GM21717 (cell line): ENCODE results near the gene EGLN2.
"Not testable (repeated sequence)": the region's sequence is repeated elsewhere in the genome, so short reads cannot be mapped to it uniquely, and the experiment has no call there.

Experiments used
- ATAC-seq: cut with Tn5 transposase; IDR thresholded peaks from one replicate; pipeline ENCODE4 v1.9.1; 2021; ENCODE audit warnings: mild to moderate bottlenecking, moderate library complexity; ENCODE audit not compliant: unreplicated experiment

Gene EGLN2

DNA sequence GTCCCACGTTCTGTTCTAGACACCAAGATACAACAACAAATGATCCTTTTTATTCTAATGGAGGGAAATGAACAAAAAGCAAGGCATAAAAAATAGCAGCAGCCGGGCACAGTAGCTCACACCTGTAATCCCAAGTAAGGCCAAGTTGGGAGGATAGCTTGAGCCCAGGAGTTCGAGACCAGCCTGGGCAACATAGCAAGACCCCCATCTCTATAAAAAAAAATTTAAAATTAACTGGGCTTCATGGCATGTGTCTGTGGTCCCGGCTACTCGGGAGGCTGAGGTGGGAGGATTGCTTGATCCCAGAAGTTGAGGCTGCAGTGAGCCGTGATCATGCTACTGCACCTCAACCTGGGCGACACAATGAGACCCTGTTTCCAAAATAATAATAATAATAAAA, 22.6 kb upstream of the EGLN2 start:
- ATAC-seq = no peak

DNA sequence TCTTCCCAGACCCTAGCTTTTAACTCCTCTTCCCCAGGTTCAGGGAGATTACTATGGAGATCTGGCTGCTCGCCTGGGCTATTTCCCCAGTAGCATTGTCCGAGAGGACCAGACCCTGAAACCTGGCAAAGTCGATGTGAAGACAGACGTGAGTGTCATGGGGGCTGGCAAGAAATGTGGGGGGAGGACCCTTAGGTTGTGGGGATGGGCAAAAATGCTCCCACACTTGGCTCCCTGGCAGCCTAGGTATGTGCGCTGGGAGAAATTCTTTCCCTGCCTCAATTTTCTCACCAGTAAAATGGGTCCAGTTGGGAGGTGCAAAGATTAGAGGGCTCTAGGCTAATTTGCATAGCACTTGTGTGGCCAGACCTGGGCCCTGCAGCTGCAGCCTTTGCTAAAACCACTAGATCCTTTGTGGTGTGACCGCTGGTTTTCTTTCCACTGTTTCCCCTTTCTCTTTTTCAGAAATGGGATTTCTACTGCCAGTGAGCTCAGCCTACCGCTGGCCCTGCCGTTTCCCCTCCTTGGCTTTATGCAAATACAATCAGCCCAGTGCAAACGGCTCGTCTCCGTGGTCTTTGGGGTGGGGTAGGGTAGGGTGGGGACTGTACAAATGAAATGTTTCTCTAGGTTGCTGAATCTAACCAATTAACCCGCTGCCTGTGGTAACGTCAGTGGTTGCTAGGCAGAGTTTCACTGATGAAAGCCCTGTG, 21.9 kb upstream of the EGLN2 start:
- ATAC-seq = peak; percentile 57

DNA sequence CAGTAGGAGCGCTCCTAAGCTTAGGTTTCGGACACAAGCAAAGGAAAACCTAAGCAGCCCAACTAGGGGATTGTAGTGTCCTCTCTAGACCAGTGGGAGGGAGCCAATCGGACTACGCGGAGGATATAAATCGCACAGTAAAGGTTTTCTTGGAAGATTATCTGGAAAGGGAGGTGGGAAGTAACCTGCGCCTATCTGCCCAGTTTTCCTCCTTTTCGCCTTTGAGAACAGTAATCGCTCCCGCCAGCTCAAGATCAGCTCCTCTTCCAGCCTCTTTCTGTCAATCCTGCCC, 21.4 kb upstream of the EGLN2 start:
- no peak for ATAC-seq

DNA sequence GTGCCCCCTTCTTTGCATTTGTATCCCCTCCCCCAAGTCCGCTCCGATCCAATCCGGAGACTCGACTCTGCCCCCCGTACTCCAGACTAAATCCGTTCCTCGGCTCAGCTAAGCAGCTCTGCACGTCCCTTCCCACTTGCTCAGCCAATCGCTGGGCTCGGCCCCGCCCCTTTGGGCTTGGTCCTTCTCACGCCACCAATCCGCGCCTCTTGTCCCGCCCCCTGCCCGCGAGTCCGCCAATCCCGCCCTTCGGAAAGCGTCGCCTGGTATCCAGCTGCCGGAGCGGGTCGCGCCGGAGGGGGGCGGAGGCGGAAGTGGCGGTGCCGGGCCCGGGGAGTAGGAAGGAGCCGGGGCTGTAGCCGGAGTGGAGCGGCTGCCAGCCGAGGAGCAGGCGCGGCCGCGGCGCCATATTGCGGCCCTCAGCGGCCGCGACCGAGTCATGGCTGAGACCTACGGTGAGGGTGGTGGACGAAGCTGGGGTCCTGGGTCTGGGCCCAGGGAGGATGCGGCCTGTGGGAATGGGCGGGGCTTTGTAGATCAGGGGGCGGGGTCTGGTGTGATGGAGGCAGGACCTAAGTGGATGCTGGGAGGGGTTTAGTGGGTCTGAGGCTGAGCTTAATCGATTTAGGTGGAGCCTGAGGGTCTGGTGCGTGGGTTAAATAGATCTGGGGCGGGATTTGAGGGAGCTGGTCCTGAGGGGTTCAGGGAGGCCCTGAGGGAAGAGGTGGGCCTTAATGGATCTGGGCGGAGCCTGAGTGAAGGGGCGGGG, 20.9 kb upstream of the EGLN2 start, which contains the start of gene RAB4B:
RAB4B (plus strand) TSS at position 311 of the 769 bp plus-strand sequence; CDS start at position 440, 129 bp downstream.
- ATAC-seq = peak; percentile 53

DNA sequence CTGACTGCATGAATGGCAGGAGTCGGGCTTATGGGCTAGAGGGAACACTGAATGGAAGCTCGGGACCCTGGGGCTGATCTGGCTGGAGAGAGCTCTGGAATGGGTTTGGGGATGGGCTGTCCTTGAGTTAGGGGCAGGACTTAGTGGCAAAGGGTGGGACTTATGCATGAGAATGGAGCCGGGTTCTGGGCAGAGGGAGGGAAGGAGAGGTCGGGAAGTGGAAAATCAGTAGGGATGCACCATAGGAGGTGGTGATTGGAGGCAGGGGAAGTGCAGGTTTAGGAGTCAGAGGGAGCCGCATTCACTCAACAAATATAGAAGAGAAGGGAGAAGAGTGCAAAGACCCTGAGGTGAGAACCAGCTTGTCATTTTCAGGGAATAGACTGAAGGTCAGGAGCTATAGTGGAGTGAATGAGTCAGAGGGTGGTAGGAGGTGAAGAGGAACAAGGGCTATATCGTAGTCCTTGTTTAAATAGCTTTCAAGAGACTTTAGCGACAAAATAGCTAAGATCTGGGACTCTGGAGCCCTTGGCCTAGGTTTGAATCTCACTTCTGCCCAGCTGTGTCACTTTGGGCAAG, 20.2 kb upstream of the EGLN2 start:
- ATAC-seq = no peak

DNA sequence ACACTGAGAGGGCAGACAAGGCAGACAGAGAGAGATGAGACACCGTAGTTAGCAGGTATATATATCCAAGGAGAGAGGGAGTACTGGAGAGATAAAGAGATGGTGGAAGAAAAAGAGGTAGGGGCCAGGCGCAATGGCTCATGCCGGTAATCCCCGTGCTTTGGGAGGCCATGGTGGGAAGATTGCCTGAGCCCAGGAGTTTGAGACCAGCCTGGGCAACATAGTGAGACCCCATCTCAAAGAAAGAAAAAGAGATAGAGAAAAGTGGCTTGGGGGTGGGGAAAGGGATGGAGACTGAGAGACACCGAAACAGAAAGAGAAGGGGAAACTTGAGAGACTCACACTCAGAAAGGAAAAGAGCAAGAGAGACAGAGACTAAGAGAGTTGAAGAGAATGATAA, 18.4 kb upstream of the EGLN2 start:
- ATAC-seq = no peak

DNA sequence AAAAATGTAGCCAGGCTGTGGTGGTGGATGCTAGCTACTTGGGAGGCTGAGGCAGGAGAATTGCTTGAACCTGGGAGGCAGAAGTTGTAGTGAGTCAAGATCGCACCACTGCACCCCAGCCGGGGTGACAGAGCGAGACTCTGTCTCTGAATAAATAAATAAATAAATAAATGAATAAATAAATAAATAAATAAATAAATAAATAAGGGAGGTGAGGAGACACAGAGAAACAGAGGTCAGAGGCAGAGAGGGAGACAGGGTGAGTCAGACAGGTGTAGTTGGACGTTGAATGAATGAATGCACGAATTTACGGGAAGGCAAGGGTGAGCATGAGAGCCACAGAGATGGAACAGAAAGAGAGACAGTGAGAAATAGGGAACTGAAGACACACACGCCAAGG, 17.9 kb upstream of the EGLN2 start:
- ATAC-seq = no peak

DNA sequence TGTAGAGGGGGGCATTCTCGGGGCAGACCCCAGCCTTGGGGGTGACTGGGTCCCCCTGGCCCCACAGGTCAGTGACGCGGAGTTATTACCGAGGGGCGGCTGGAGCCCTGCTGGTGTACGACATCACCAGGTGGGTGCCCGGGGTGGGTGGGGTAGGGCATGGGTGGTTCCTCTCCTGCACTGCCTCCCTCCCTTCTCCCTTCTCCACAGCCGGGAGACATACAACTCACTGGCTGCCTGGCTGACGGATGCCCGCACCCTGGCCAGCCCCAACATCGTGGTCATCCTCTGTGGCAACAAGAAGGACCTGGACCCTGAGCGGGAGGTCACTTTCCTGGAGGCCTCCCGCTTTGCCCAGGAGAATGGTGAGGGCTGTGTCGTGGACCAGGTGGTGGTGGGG, 15.3 kb upstream of the EGLN2 start:
- no peak for ATAC-seq

DNA sequence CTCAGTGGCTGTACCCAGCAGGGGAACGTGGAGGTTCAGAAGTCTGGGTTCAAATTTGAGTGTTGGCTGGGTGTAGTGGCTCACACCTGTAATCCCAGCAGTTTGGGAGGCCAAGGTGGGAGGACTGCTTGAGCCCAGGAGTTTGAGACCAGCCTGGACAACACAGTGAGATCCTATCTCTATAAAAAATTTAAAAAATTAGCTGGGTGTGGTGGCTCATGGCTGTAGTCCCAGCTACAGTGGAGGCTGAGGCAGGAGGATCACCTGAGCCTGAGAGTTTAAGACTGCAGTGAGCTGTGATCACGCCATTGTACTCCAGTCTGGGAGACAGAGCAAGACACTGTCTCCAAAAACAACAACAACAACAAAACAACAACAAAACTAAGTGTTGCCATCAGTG, 14.8 kb upstream of the EGLN2 start:
- not testable (repeated sequence) for ATAC-seq

DNA sequence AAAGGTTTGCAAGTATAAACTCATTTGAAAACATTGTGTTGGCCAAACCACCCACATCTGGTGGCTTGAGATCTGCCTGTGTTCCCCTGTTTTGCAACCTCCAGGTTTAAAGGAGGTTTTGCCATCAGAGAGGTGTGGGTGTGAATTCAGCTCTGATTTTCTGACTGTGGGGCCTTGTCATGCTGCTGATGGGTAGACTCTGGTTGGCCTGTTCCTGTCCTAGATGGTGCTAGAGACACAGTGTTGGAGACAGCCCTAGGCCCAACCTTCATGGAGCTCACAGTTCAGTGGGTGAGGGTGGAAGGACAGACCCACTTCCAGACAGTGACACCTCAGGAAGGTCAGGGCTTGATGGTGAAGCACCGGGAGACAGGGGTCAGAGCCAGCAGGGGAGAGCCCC, 13.5 kb upstream of the EGLN2 start:
- no peak for ATAC-seq

DNA sequence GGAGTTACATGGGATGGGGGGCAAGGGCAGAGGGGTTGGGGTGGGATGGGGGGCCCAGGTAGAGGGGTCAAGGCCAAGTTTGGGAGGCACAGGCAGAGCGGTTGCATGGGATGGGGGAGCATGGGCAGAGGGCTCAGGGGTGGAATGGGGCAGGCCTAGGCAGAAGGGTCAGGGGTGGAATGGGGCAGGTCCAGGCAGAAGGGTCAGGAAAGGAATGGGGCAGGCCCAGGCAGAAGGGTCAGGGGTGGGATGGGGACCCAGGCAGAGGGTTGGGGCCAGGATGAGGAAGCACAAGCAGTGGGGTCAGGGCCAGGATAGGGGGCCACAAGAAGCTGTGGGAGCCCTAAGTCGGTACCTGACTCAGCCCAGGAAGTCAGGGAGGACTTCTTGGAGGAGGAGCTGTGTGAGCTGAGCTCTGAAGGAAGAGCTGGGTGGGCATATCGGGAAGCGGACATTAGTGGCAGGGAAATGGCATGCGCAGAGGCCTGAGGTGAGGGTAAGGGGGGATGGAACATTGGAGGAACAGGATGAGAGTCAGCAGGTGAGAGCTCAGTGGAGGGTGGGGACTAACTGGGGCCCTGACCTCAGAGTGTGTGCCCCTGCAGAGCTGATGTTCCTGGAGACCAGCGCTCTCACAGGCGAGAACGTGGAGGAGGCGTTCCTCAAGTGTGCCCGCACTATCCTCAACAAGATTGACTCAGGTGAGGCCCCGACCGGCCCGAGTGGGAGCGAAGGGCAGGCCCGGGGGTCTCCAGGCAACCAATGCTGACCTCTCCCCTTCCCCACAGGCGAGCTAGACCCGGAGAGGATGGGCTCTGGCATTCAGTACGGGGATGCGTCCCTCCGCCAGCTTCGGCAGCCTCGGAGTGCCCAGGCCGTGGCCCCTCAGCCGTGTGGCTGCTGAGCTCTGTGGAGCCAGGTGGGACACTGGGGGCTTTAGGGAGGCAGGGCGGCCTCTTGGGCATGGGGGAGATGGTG, 12.6 kb upstream of the EGLN2 start:
- ATAC-seq = no peak

DNA sequence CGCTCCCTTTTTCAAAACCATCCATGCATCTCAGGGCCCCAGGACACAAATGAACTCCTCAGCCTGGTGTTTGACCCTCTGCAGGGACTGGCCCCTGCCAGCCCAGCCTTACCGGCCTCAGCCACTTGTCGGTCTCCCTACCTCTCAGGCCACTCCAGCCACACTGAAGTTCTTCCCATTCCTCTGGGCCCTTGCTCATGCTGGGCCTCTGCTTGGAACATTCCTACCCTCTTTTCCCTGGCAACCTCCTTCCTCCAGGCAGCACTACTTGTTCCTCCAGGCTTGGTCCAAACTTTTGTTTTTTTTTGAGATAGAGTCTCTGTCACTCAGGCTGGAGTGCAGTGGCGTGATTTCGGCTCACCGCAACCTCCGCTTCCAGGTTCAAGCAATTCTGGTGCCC, 7.6 kb upstream of the EGLN2 start:
- ATAC-seq = no peak

DNA sequence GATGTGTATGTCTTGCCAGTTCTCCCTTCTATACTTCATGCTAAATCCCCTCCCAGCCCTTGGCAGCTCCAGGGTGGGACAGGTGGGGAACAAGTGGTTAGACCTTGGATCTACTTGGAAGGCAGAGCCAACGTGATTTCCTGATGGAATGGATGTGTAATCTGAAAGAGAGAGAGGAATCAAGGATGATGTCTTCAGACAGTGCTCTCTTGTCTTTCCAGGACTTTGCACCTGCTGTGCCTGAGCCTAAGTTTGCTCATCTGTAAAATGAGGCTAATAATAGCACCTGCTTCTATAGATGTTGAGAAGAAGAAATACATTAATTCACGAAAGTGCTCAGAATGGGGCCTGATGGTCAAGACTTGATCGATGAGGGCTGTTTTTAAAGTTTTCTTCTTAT, 7.0 kb upstream of the EGLN2 start:
- no peak for ATAC-seq

DNA sequence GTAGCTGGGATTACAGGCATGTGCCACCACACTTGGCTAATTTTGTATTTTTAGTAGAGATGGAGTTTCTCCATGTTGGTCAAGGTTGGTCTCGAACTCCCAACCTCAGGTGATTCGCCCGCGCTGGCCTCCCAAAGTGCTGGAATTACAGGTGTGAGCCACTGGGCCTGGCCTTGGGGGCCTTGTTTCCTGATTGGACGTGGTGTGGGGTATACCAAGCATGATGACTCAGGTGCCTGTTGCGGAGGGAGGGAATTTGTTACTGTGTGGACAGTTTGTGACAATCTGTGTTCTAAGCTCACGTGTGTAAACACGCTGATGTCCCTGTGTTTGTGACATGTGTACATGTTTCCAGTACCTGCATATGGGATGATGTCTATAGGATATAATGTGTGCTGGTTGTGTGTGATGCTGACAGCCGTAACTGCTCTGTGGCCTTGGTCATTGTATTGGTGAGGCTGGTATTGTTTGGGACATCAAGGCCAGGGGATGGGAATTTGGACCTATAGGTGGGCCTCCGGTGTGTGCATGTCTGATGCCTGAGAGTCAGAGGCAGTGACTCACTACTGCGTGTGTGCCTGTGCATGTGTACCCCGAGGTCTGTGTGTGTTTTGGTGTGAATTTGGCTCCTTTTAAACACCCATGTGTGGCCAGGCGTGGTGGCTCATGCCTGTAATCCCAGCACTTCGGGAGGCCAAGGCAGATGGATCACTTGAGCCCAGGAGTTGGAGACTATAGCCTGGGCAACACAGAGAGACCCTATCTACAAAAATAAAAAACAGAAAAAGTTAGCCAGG, 1.6 kb upstream of the EGLN2 start:
- ATAC-seq = no peak

DNA sequence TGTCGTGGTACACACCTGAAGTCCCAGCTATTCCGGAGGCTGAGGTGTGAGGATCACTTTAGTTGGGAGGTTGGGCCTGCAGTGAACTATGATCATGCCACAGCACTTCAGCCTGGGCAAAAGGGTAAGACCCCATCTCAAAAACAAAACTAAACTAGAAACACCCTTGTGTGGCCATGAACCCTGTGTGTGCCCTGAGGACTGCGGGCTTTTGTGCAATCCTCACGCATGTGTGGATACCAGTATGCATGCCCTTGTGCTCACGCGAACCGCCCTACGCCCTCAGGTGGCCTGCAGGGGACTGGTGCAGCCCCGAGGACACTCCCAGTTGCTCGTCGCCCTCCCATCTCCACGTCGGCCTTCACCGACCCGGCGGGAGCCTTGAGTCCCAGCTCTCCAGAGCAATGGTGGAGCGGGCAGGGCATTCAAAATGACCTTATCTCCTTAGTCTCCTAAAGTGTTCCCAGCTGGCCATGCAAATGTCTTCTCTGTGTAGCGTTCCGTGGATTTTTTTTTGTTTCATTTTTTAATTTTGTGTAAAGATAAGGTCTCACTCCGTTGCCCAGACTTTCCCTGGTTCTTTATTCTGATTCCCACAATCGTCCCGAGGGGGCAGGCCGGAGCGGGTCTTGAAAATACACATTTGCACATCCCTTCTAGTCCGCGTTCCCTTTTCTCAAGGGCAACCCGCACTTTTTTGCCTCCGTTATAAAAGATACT, 868 bp upstream of the EGLN2 start:
- no peak for ATAC-seq

DNA sequence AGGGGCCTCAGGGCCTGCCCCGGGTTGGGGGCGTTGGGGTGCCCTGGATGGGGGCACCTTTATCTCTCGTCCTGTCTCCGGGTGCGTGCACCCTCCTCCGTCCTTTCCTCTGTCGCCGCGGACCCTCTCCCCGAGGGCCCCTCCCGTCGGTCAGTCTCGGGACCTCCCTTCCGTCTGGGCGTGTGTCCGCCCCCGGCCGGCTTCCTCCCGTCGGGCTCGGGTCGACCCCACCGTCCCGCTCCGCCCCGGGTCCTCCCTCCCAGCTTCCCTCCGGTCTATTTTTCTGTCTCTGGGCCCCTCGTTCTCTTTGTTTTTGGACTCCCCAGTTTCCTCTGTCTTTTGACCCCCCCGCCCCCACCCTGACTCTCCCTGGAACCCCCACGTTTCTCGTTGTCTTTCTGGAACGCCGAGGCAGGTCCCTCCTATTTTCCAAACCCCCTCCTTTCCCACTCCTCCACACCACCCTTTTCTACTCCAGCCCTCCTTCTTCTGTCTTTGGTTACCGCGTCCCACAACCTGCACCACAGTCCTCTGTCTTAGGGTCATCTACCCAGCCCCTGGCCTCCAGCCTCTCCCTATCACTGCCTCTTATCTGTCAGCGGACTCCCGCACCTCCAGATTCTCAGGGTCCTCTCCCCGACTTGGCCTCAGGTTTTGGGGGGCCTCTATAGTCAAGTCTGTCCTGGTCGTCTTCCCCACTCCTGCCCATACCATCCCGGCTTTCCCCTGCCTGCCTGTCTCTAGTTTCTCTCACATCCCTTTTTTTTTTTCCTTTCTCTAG, 757 bp downstream of the EGLN2 start:
- ATAC-seq = no peak

DNA sequence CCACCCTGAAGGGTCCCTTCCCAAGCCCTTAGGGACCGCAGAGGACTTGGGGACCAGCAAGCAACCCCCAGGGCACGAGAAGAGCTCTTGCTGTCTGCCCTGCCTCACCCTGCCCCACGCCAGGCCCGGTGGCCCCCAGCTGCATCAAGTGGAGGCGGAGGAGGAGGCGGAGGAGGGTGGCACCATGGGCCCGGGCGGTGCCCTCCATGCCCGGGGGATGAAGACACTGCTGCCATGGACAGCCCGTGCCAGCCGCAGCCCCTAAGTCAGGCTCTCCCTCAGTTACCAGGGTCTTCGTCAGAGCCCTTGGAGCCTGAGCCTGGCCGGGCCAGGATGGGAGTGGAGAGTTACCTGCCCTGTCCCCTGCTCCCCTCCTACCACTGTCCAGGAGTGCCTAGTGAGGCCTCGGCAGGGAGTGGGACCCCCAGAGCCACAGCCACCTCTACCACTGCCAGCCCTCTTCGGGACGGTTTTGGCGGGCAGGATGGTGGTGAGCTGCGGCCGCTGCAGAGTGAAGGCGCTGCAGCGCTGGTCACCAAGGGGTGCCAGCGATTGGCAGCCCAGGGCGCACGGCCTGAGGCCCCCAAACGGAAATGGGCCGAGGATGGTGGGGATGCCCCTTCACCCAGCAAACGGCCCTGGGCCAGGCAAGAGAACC, 1.5 kb downstream of the EGLN2 start:
- no peak for ATAC-seq

DNA sequence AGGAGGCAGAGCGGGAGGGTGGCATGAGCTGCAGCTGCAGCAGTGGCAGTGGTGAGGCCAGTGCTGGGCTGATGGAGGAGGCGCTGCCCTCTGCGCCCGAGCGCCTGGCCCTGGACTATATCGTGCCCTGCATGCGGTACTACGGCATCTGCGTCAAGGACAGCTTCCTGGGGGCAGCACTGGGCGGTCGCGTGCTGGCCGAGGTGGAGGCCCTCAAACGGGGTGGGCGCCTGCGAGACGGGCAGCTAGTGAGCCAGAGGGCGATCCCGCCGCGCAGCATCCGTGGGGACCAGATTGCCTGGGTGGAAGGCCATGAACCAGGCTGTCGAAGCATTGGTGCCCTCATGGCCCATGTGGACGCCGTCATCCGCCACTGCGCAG, 2.0 kb downstream of the EGLN2 start:
- no peak for ATAC-seq
